ENCODE measurements around the gene PPFIBP2. TPM values are rescaled to one million over a fixed set of nuclear protein-coding genes. Genes with fewer than 3 reads are reported as not detected.
A peak's percentile ranks its signal among the peaks of the same experiment; 100 is the strongest.

PPFIBP2 gene
- total RNA-seq, 8 experiments from 2014 or later: 0.92 to 132 (median 10.5) TPM

DNA sequence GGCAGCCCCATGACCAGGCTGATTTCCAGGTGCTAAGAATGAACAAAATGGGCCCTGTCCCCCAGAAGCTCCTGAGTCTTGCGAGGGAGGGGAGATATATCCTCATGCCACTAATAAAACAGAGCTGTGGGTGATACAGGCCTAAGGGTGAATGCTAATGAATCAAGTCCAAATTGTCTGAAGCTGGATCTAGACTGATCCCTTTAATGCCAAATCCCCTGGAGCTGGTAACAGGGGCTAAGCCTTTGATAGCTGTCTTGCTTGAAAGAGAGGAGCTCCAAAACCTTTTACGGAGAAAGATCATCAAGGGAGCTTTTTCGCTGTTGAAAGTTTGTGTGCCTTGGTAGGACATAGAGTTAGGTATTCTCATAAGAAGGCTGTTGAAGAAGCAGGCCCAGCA, 79.7 kb downstream of the PPFIBP2 start:
- WGBS, 10 experiments: 62 to 100% (median 98%) methylated on average over 1 to 3 of the region's 3 CpGs
- no peak for ATAC-seq (replicated peaks in 6 of 8)
- H3K27ac ChIP-seq: no peak overlapping the region
- H3K4me1 ChIP-seq (replicated peaks in 1 of 2): no peaks in the 10 kb centered on the region
- in situ Hi-C loops (cut with MboI; ENCODE audit: low pct_unique_long_range_greater_than_20kb in 2 of 9, low sequenced_read_pairs in 9 of 9, unreplicated experiment in 9 of 9): no loop called here
- no peak overlapping the region for H3K4me3 ChIP-seq

DNA sequence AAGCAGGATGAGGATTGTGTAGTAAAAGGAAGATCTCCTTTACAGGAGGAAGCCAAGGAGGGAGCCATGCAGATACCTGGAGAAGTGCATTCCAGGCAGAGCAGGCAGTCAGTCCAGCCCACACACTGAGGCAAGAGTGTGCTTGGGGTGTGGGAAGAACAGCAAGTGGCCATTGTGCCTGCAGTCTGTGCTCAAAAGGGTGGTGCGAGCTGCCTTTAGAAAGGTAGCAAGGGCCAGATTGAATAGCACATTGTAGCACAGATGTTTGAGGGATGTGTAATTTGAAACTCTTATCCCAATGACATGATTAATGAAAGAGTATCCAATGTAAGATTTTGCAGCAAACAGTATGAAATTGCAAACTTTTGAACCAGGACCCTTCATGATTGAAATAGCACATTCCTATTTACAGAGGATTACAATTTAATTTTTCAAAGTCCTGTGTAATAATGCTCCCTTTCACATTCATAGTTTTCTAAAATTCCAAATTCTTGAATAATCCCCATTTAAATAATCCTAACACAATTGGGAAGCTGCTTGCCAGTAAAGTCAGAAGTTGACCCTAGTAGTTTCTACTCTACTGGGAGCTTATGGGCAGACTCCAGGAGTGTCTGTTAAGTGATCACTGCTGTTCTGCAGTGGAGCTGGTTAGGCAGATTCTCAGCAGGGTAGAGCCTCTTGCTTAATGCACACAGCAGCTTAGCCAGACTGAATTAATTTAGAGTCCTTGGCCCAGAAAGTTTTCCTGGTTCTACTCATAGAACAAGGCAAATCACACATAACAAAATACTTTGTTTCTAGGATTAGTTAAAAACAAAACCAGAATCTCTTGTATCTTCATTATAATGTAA, 81.4 kb downstream of the PPFIBP2 start:
- in situ Hi-C loops (cut with MboI; ENCODE audit: low pct_unique_long_range_greater_than_20kb in 2 of 9, low sequenced_read_pairs in 9 of 9, unreplicated experiment in 9 of 9): no loop called here
- peak in 3 of 8 experiments; percentile 81 to 88 (median 85) for ATAC-seq (replicated peaks in 6 of 8)
- H3K4me1 ChIP-seq (replicated peaks in 1 of 2): no peaks in the 10 kb centered on the region
- H3K27ac ChIP-seq: no peak overlapping the region
- WGBS, 10 experiments: 0 to 75% (median 33%) methylated on average over 1 of the region's 1 CpG; no CpG with 5 or more reads in 5 of the 10 experiments
- H3K4me3 ChIP-seq: no peak overlapping the region

DNA sequence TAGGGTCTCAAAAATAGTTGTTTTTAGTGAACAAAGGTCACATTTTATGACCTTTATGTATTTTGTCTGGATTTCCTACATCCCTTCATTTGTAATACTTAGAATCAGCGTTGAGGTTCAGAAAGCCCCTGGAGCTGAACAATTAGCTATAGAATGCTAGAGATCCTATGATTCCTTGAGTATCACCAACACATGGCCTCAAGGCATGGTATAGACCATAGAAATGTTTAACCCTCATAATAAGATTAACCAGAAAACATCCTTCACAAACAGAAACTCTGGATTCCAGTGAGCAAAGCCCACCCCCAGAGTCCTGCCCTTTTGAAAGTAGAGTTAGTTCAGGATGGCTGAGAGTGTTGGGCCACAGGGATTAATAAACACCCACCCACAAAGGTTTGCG, 82.2 kb downstream of the PPFIBP2 start:
- in situ Hi-C loops (cut with MboI; ENCODE audit: low pct_unique_long_range_greater_than_20kb in 2 of 9, low sequenced_read_pairs in 9 of 9, unreplicated experiment in 9 of 9): no loop called here
- 28 to 100% (median 81%) methylated on average over 1 to 2 of the region's 2 CpGs; no CpG with 5 or more reads in 1 of the 10 experiments for WGBS, 10 experiments
- Histone ChIP-seq H3K4me1 (replicated peaks in 1 of 2) (no peaks in the 10 kb centered on the region), H3K4me3 (no peak overlapping the region), H3K27ac (no peak overlapping the region)
- no peak for ATAC-seq (replicated peaks in 6 of 8)

DNA sequence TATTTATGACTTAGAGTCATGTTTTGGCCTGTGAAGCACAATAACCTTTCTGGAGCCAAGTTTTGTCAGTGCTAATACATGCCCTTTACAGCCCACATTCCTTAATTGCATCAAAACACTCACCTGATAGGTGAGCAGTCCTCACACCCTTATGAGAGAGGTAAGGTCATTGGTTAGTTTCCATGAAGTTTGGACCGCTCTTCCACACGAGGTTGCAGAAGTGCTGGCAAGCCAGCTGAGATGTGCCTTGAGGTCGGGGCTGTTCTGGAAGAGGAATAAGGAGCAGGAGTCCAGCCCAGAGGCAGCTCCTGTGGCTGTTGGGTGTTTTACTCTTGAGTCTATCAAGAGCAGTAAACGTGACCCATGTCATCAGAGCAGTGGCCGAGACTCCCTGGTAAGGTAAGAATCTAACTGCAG, 83.2 kb downstream of the PPFIBP2 start:
- no peak for ATAC-seq (replicated peaks in 6 of 8)
- Histone ChIP-seq H3K4me3 (no peak overlapping the region), H3K4me1 (replicated peaks in 1 of 2) (no peaks in the 10 kb centered on the region), H3K27ac (no peak overlapping the region)
- WGBS, 10 experiments: 81 to 100% (median 94%) methylated on average over 1 to 5 of the region's 5 CpGs; no CpG with 5 or more reads in 3 of the 10 experiments
- in situ Hi-C loops (cut with MboI; ENCODE audit: low pct_unique_long_range_greater_than_20kb in 2 of 9, low sequenced_read_pairs in 9 of 9, unreplicated experiment in 9 of 9): no loop called here

DNA sequence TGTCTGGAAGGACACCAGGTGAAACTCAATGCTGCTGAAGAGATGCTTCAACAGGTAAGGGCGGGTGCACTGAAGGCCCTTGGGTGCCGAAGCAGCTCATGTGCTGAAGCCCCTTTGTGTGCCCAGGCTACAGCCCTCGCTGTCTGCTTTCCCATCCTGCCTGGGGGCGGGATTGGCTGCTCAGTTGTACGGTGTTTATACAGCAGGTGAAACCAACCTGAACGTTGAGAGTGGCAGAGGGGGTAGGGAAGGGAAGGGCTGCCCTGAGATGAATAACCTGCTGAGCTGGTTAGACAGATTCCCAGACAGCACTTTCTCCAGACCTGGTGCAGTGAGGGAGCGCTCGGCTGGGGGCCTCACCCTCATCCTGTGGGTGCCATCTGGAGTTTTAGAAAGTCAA, 83.8 kb downstream of the PPFIBP2 start:
- 60 to 100% (median 73%) methylated on average over 1 to 5 of the region's 8 CpGs; no CpG with 5 or more reads in 3 of the 10 experiments for WGBS, 10 experiments

DNA sequence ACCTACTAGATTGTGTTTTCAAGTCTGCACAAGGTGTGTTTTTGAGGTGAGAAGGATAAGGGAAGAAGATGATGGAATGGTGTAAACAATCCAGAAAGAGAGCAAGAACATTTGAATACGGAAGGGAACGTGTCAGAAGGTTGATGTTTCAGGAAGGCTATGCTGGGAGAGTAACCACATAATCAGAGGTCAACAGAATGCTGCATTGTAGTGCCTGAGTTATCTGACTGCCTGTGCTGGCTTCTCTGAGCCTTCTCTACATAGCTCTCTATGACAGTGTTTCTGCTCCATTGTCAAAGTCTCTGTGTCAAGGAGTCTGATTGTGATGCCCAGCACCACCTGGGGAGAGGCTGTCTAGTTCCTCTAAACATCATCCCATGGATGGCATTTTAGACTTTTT, 85.4 kb downstream of the PPFIBP2 start:
- ATAC-seq (replicated peaks in 6 of 8): no peak
- Histone ChIP-seq H3K4me1 (replicated peaks in 1 of 2) (no peaks in the 10 kb centered on the region), H3K27ac (no peak overlapping the region), H3K4me3 (no peak overlapping the region)
- in situ Hi-C loops (cut with MboI; ENCODE audit: low pct_unique_long_range_greater_than_20kb in 2 of 9, low sequenced_read_pairs in 9 of 9, unreplicated experiment in 9 of 9): no loop called here
- 50 to 94% (median 86%) methylated on average over 2 of the region's 2 CpGs; no CpG with 5 or more reads in 1 of the 10 experiments for WGBS, 10 experiments

More for the DNA sequence above, 83.8 kb downstream of the PPFIBP2 start:
- no peak for ATAC-seq (replicated peaks in 6 of 8)
- no peak overlapping the region for H3K4me3 ChIP-seq
- no peaks in the 10 kb centered on the region for H3K4me1 ChIP-seq (replicated peaks in 1 of 2)
- in situ Hi-C loops (cut with MboI; ENCODE audit: low pct_unique_long_range_greater_than_20kb in 2 of 9, low sequenced_read_pairs in 9 of 9, unreplicated experiment in 9 of 9): no loop called here
- H3K27ac ChIP-seq: no peak overlapping the region

DNA sequence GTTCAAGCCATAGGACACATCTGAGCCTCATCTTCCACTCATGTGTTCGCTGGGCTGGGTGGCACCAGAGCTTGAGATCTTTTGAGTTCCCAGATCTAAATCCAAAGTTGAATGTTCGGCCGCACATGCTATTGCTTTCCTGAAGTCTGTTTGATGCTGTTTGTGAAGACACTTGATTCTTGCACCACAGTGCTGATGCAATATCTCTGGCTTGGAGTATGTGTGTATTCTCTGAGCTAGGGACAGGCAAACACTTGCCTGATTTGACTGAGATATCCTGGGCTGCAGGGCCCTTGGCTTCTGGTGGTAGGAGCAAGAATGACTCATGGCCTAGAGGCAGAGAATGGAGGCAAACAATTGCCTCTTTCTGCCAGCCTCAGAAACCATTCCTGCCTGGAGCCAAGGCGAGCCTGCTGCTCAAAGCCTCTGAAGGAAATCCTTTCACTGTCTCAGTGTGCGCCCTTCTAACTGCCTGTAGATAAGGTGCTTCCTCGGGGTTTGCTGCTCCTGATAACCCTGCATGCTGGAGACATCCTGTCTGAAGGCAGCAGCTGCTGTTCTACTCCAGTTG, 86.5 kb downstream of the PPFIBP2 start:
- Histone ChIP-seq H3K4me1 (replicated peaks in 1 of 2) (no peaks in the 10 kb centered on the region), H3K4me3 (no peak overlapping the region), H3K27ac (no peak overlapping the region)
- 50 to 100% (median 84%) methylated on average over 1 to 5 of the region's 6 CpGs; no CpG with 5 or more reads in 2 of the 10 experiments for WGBS, 10 experiments
- in situ Hi-C loops (cut with MboI; ENCODE audit: low pct_unique_long_range_greater_than_20kb in 2 of 9, low sequenced_read_pairs in 9 of 9, unreplicated experiment in 9 of 9): no loop called here
- ATAC-seq (replicated peaks in 6 of 8): peak in 5 of 8 experiments; percentile 27 to 81 (median 43)

DNA sequence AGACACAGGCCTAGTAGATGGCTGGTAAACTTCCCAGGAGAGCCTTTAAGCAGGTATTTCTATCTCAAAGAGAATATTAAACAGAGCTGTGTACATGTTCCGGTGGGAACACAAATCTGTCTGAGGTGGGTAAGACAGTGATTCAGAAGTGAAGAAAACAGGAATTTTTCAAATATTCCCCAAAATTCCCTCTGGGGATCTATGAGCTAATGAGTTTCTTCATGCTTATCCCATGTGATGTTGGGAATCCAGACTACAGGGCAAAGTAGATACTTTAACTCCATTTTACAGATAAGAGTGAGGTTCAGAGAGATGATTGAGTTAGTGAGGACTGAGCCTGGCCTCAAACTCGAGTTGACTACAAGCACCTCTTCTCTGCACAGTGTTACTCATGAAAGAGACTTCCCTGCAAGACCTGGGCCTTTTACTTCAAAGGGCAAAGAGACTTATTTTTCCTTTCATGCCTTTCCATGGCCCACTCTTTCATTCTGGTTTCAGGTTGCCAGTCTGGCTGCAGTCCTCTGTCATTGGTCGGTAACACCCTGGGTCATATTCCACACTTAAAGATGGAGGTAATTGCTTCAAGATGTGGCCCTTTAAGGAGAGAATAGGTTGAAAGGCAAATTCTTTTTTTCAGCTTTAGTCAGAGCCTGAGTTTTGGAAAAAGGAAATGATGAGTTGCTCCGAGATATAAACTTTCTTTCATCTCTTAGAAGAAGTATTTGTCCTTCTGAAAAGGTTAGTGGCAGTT, 89.4 kb downstream of the PPFIBP2 start:
- in situ Hi-C loops (cut with MboI; ENCODE audit: low pct_unique_long_range_greater_than_20kb in 2 of 9, low sequenced_read_pairs in 9 of 9, unreplicated experiment in 9 of 9): no loop called here
- Histone ChIP-seq H3K4me3 (no peak overlapping the region), H3K27ac (no peak overlapping the region), H3K4me1 (replicated peaks in 1 of 2) (no peaks in the 10 kb centered on the region)
- 60 to 100% (median 78%) methylated on average over 1 to 3 of the region's 4 CpGs for WGBS, 10 experiments
- peak in 2 of 8 experiments; percentile 55 to 70 for ATAC-seq (replicated peaks in 6 of 8)

DNA sequence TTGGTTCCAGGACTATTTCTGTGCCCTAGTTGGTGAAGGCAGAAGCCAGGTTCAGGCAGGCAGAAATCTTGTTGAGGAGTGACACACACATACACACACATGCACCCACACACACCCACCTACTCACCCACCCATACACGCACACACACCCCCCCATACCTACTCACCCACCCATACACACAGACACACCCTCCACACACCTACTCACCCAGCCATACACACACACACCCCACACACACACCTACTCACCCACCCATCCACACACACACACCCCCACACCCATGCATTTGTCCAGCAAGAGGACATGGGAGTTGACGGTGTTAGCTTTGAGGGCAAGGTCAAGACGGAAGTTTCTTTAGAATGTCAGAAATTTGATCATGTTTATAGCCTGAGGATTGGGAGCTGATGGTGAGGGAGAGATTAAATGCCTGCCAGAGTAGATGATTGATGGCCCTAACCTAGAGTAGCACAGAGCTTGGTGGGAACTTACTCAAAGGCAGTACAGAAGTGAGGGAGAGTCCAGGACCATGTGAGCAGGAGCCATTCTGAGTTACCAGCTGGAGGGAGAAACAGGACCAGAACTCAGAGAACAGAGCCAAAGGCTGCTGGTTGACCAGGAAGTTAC, 90.6 kb downstream of the PPFIBP2 start:
- Histone ChIP-seq H3K4me3 (no peak overlapping the region), H3K27ac (no peak overlapping the region), H3K4me1 (replicated peaks in 1 of 2) (no peaks in the 10 kb centered on the region)
- ATAC-seq (replicated peaks in 6 of 8): peak in 2 of 8 experiments; percentile 23 to 71
- WGBS, 10 experiments: 80% methylated on average over 1 of the region's 3 CpGs; no CpG with 5 or more reads in 9 of the 10 experiments
- in situ Hi-C loops (cut with MboI; ENCODE audit: low pct_unique_long_range_greater_than_20kb in 2 of 9, low sequenced_read_pairs in 9 of 9, unreplicated experiment in 9 of 9): no loop called here

DNA sequence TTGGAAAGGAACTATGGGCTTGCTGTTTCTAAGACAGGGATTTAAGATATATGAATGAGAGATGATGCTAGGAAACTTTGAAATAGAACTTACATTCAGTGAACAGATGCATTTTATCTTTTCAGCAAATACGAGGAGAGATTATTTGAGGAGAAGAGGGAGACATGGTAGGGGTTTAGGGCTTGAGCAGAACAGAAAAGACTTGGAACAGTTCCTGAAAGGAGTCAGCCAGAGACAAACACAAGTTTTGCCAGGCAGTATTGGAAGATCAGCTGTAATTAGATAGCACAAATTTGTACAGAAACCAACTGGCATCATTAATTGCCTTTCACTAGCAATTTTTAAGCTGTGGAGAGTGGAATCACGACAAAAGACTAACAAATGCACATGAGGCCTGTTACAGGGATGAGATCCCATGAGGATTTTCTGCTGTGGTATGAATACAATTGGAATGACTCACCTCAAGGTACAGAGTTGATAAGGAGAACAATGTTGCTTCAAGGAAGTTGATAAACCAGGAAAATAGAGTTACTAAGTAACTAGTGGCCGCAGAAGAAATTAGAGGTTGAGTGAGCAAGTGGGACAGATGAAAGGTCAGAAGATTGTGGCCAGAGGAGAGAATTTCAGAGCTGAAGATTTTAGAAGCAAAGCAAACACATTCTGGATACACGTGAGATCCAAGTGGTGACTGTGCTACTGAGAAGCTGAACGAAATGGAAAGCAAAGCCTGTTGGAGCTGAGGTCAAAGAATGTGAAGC, 91.6 kb downstream of the PPFIBP2 start:
- in situ Hi-C loops (cut with MboI; ENCODE audit: low pct_unique_long_range_greater_than_20kb in 2 of 9, low sequenced_read_pairs in 9 of 9, unreplicated experiment in 9 of 9): no loop called here
- Histone ChIP-seq H3K4me3 (no peak overlapping the region), H3K4me1 (replicated peaks in 1 of 2) (no peaks in the 10 kb centered on the region), H3K27ac (no peak overlapping the region)
- WGBS, 10 experiments: 41 to 92% (median 66%) methylated on average over 1 to 5 of the region's 5 CpGs; no CpG with 5 or more reads in 1 of the 10 experiments
- ATAC-seq (replicated peaks in 6 of 8): no peak

DNA sequence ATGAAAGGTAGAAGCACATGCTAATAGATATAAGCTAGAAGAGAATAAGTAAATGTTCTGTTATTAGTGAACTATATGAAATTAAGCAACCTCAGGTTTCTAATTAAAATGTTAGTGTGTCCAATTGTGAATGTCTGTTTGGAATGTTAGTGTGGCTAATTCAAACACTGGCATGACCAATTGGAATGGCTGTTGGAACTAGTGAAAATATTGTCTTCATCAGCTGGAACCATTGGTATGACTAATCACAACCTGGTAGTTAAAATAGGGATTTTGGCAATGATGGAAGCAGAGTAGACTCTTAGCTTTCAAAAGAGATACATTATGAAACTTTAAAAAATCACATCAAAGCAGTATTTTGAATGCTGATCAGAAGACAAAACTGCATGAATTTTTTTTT, 92.7 kb downstream of the PPFIBP2 start:
- Histone ChIP-seq H3K4me1 (replicated peaks in 1 of 2) (no peaks in the 10 kb centered on the region), H3K27ac (no peak overlapping the region), H3K4me3 (no peak overlapping the region)
- no peak for ATAC-seq (replicated peaks in 6 of 8)
- in situ Hi-C loops (cut with MboI; ENCODE audit: low pct_unique_long_range_greater_than_20kb in 2 of 9, low sequenced_read_pairs in 9 of 9, unreplicated experiment in 9 of 9): no loop called here

DNA sequence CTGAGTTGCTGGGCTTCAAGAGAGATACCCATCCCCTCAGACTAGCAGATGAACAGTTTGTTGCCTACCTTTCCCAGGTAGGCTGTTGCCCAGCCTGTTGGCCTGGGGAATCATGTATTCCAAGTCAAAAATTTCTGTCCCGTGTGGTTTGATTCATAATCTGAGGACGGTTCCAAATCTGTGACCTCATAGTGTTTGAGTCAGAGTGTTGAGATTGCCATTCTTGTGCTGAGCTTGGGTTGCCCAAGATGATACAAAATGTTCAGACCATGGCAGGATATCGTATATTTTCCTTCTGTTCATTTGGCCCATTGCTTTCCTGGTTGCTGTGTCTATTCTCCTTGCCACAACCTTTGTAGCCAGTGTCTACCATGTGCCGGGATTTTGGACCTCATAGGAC, 95.2 kb downstream of the PPFIBP2 start:
- H3K27ac ChIP-seq: no peak overlapping the region
- no peak for ATAC-seq (replicated peaks in 6 of 8)
- H3K4me1 ChIP-seq (replicated peaks in 1 of 2): peaks cover 0 to 5% of the 10 kb centered on the region in 2 donors
- in situ Hi-C loops (cut with MboI; ENCODE audit: low pct_unique_long_range_greater_than_20kb in 2 of 9, low sequenced_read_pairs in 9 of 9, unreplicated experiment in 9 of 9): no loop called here
- H3K4me3 ChIP-seq: no peak overlapping the region
- 19 to 100% (median 83%) methylated on average over 1 to 4 of the region's 4 CpGs; no CpG with 5 or more reads in 1 of the 10 experiments for WGBS, 10 experiments
